HepG2 (cell line): ENCODE results near the gene FGGY. TPM values are rescaled to one million over a fixed set of nuclear protein-coding genes. Genes with fewer than 3 reads are reported as not detected.

ENCODE experiments used
- ETV6 ChIP-seq: sonication (generic); formaldehyde crosslinking; conservative IDR thresholded peaks from 2 replicates; pipeline ENCODE4 v1.4.0; 2020; ENCODE audit warnings: missing genetic modification reagents
- FOXK2 ChIP-seq: fragments of 450-650 bp; IDR thresholded peaks from 2 replicates; pipeline ENCODE4 v1.6.1; 2016
- GLI4 ChIP-seq: sonication (generic); formaldehyde crosslinking; IDR thresholded peaks from 2 replicates; pipeline ENCODE4 v1.5.1; 2020; ENCODE audit warnings: missing genetic modification reagents, mild to moderate bottlenecking, moderate library complexity, borderline replicate concordance
- IRF9 ChIP-seq: sonication (generic); formaldehyde crosslinking; IDR thresholded peaks from 2 replicates; pipeline ENCODE4 v1.8.0; 2022; ENCODE audit warnings: missing genetic modification reagents, mild to moderate bottlenecking, borderline replicate concordance
- JDP2 ChIP-seq: sonication (generic); formaldehyde crosslinking; IDR thresholded peaks from 2 replicates; pipeline ENCODE4 v1.8.1; 2022; ENCODE audit warnings: missing genetic modification reagents, borderline replicate concordance
- REST ChIP-seq, 2 experiments: IDR thresholded peaks; 2 replicates each; pipeline ENCODE4 v1.6.1; 2011 to 2012; ENCODE audit warnings: low read length in 2 of 2, borderline replicate concordance in 1 of 2, low read depth in 1 of 2, mild to moderate bottlenecking in 1 of 2, moderate library complexity in 1 of 2
- RNF2 ChIP-seq: fragments of 450-650 bp; conservative IDR thresholded peaks from 2 replicates; pipeline ENCODE4 v1.6.1; 2016; ENCODE audit warnings: low read depth
- SCMH1 ChIP-seq: sonication (generic); formaldehyde crosslinking; IDR thresholded peaks from 2 replicates; pipeline ENCODE4 v1.9.0; 2021; ENCODE audit warnings: missing genetic modification reagents, mild to moderate bottlenecking, borderline replicate concordance
- SIX1 ChIP-seq: sonication (generic); formaldehyde crosslinking; IDR thresholded peaks from 2 replicates; pipeline ENCODE4 v1.4.0; 2020; ENCODE audit warnings: missing genetic modification reagents, borderline replicate concordance
- SP2 ChIP-seq: sonication (generic); formaldehyde crosslinking; IDR thresholded peaks from 2 replicates; pipeline ENCODE4 v1.5.1; 2020; ENCODE audit warnings: mild to moderate bottlenecking, missing genetic modification reagents
- ZNF205 ChIP-seq: IDR thresholded peaks from 2 replicates; pipeline ENCODE4 v1.6.1; 2018; ENCODE audit warnings: missing biosample characterization, missing genetic modification reagents
- ZNF33A ChIP-seq: sonication (generic); formaldehyde crosslinking; IDR thresholded peaks from 2 replicates; pipeline ENCODE4 v1.5.1; 2020; ENCODE audit warnings: missing genetic modification reagents, mild to moderate bottlenecking, moderate library complexity, borderline replicate concordance
- ZNF780A ChIP-seq: sonication (generic); formaldehyde crosslinking; IDR thresholded peaks from 2 replicates; pipeline ENCODE4 v1.8.0; 2022; ENCODE audit warnings: mild to moderate bottlenecking, missing genetic modification reagents, moderate library complexity
- polyA plus RNA-seq, 8 experiments: library from polyadenylated mRNA; depleted of rRNA in 3 of 8; stranded (reverse) in 7 of 8; unstranded in 1 of 8; fragments of >200 nt; fragmentation: Illumina TruSeq in 4 of 8; extraction: Trizol in 4 of 8; gene quantifications; 2 replicates each; pipeline versions ENCODE4 v1.2.1 to v1.2.3, GENCODE V29; 2011 to 2016; ENCODE audit warnings: low read depth in 4 of 8, missing spikeins in 1 of 8, mixed read lengths in 1 of 8; ENCODE audit not compliant: insufficient read depth in 1 of 8
- total RNA-seq, 5 experiments: library from RNA; depleted of rRNA; stranded (reverse); fragments of >200 nt; fragmentation: Illumina TruSeq; extraction: Trizol; gene quantifications; 2 replicates each; pipeline ENCODE4 v1.2.3, GENCODE V29; 2016; ENCODE audit warnings: low read depth in 1 of 5
- TF ChIP-seq, protein P1 (sequence below): IDR thresholded peaks from 2 replicates; pipeline ENCODE4 v1.6.1; 2012; ENCODE audit warnings: inconsistent platforms
- TF ChIP-seq, protein P2 (sequence below): sonication (generic); formaldehyde crosslinking; IDR thresholded peaks from 2 replicates; pipeline ENCODE4 v1.5.1; 2020; ENCODE audit warnings: mild to moderate bottlenecking, missing genetic modification reagents, borderline replicate concordance

FGGY gene
- total and polyA plus RNA-seq, 2 of the 13 experiments (the other 11 are each of a cell fraction or from before 2014, with no cell fraction given), result 15.7 to 27.5 TPM

DNA sequence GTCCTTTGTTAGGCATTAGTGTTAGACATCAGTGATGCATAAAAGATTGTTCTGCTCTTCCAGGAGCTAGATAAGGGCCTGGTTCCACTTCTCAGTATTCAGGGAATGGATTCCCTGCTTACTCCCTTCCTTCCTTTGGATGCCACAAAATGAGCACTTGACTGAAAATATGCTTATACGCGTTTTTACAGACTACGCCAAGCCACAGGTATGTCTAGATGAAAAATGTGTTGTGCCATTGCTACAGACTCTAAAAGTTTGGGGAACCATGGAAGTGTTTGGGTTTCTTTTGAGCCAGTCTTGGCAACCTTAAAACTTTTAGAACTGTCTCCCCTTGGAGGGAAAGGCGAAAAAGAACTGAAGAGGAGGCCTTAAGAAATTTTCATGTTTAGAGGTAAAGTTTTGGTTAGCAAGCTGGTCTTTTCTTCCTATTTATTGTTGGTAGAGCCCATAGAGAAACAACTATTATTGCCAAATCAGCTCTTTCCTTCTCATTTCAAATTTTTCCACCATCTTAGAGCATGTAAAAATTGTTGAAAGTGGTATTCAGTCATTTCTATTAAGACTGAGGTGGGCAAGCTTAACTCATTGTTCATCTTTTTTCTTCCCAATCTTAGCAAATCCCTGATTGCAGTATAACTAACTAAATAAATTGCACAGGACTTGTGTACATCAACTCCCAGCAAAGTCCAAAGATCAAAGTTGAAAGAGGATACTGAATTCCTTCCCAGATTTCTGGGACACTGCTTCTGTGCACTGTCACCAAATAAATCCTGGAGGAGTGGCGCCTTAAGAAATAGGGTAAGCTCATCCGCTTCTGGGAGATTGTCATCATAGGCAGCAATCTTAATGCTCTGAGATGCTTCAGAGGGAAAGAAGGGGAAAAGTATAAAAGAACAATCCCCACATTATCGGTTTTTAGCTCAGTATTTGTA, 18.9 kb downstream of the FGGY start (continued):
- TF ChIP-seq, protein P1, sequence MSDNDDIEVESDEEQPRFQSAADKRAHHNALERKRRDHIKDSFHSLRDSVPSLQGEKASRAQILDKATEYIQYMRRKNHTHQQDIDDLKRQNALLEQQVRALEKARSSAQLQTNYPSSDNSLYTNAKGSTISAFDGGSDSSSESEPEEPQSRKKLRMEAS, result no peak
- TF ChIP-seq SCMH1 (CRISPR knock-in tag) (no peak), ZNF205 (no peak), GLI4 (CRISPR knock-in tag) (no peak), REST (IDR thresholded peaks at IDR 0.05; ENCODE audit: borderline replicate concordance in 1 of 2, low read depth in 1 of 2, low read length in 2 of 2) (no peak), ZNF780A (no peak), IRF9 (CRISPR knock-in tag) (no peak), FOXK2 (no peak), SIX1 (CRISPR knock-in tag) (no peak), ZNF33A (CRISPR knock-in tag) (no peak), JDP2 (CRISPR knock-in tag) (no peak), RNF2 (no peak), ETV6 (no peak), SP2 (CRISPR knock-in tag) (no peak)
- TF ChIP-seq, protein P2, sequence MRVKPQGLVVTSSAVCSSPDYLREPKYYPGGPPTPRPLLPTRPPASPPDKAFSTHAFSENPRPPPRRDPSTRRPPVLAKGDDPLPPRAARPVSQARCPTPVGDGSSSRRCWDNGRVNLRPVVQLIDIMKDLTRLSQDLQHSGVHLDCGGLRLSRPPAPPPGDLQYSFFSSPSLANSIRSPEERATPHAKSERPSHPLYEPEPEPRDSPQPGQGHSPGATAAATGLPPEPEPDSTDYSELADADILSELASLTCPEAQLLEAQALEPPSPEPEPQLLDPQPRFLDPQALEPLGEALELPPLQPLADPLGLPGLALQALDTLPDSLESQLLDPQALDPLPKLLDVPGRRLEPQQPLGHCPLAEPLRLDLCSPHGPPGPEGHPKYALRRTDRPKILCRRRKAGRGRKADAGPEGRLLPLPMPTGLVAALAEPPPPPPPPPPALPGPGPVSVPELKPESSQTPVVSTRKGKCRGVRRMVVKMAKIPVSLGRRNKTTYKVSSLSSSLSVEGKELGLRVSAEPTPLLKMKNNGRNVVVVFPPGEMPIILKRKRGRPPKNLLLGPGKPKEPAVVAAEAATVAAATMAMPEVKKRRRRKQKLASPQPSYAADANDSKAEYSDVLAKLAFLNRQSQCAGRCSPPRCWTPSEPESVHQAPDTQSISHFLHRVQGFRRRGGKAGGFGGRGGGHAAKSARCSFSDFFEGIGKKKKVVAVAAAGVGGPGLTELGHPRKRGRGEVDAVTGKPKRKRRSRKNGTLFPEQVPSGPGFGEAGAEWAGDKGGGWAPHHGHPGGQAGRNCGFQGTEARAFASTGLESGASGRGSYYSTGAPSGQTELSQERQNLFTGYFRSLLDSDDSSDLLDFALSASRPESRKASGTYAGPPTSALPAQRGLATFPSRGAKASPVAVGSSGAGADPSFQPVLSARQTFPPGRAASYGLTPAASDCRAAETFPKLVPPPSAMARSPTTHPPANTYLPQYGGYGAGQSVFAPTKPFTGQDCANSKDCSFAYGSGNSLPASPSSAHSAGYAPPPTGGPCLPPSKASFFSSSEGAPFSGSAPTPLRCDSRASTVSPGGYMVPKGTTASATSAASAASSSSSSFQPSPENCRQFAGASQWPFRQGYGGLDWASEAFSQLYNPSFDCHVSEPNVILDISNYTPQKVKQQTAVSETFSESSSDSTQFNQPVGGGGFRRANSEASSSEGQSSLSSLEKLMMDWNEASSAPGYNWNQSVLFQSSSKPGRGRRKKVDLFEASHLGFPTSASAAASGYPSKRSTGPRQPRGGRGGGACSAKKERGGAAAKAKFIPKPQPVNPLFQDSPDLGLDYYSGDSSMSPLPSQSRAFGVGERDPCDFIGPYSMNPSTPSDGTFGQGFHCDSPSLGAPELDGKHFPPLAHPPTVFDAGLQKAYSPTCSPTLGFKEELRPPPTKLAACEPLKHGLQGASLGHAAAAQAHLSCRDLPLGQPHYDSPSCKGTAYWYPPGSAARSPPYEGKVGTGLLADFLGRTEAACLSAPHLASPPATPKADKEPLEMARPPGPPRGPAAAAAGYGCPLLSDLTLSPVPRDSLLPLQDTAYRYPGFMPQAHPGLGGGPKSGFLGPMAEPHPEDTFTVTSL (CRISPR knock-in tag), result peak; percentile 25; the same call in 1 of the 2 replicates
